Uterus (tissue), 2 donors: ENCODE results near the gene WDR7.

ENCODE experiments used
- POLR2A ChIP-seq, 2 donors: fragments of 450-650 bp; IDR thresholded peaks; one replicate each; pipeline ENCODE4 v1.6.1; 2016; ENCODE audit warnings: antibody characterized with exemption in 2 of 2, mild to moderate bottlenecking in 1 of 2, moderate library complexity in 1 of 2
- TF ChIP-seq, protein P1 (sequence below), 4 experiments: fragments of 200-600 bp in 2 of 4; fragments of 450-650 bp in 2 of 4; sonication (generic) in 2 of 4; IDR thresholded peaks; one replicate each; pipeline ENCODE4 v1.5.1; 2016 to 2019; ENCODE audit warnings: antibody characterized with exemption in 4 of 4, mild to moderate bottlenecking in 2 of 4, moderate library complexity in 1 of 4

- TF ChIP-seq POLR2A (IDR thresholded peaks at IDR 0.05), result no peak
- TF ChIP-seq, protein P1, sequence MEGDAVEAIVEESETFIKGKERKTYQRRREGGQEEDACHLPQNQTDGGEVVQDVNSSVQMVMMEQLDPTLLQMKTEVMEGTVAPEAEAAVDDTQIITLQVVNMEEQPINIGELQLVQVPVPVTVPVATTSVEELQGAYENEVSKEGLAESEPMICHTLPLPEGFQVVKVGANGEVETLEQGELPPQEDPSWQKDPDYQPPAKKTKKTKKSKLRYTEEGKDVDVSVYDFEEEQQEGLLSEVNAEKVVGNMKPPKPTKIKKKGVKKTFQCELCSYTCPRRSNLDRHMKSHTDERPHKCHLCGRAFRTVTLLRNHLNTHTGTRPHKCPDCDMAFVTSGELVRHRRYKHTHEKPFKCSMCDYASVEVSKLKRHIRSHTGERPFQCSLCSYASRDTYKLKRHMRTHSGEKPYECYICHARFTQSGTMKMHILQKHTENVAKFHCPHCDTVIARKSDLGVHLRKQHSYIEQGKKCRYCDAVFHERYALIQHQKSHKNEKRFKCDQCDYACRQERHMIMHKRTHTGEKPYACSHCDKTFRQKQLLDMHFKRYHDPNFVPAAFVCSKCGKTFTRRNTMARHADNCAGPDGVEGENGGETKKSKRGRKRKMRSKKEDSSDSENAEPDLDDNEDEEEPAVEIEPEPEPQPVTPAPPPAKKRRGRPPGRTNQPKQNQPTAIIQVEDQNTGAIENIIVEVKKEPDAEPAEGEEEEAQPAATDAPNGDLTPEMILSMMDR (IDR thresholded peaks at IDR 0.05), result no peak
Observed at GRCh38 chr18:57002627-57003026, 351.5 kb downstream of the WDR7 start.
